Neuronal stem cell (in vitro differentiated cells): ENCODE results near the gene PTPRCAP.
A peak's percentile ranks its signal among the peaks of the same experiment; 100 is the strongest.

Source experiments
- DNase-seq: peaks from one replicate; pipeline ENCODE4 v3.0.0-alpha.2; 2013; ENCODE audit warnings: low spot score
- H2AFZ ChIP-seq: one replicate; pipeline ENCODE4 v1.6.1; 2013; ENCODE audit warnings: mild to moderate bottlenecking, low read length, inconsistent platforms
- H2AK5ac ChIP-seq: 2 replicates; pipeline ENCODE4 v1.6.1; 2013; ENCODE audit warnings: low read depth, mild to moderate bottlenecking, inconsistent platforms, low read length, moderate library complexity, mixed read lengths
- H2BK120ac ChIP-seq: 2 replicates; pipeline ENCODE4 v1.6.1; 2013; ENCODE audit warnings: low read depth, mild to moderate bottlenecking, inconsistent platforms, low read length, moderate library complexity, mixed read lengths
- H2BK12ac ChIP-seq: one replicate; pipeline ENCODE4 v1.6.1; 2013; ENCODE audit warnings: low read length, inconsistent platforms
- H2BK15ac ChIP-seq: 2 replicates; pipeline ENCODE4 v1.6.1; 2013; ENCODE audit warnings: mild to moderate bottlenecking, low read length, inconsistent platforms, mixed read lengths
- H2BK5ac ChIP-seq: one replicate; pipeline ENCODE4 v1.6.1; 2013; ENCODE audit warnings: inconsistent platforms, mild to moderate bottlenecking, low read length, moderate library complexity
- H3K14ac ChIP-seq: one replicate; pipeline ENCODE4 v1.6.1; 2013; ENCODE audit warnings: low read length, inconsistent platforms
- H3K18ac ChIP-seq: 2 replicates; pipeline ENCODE4 v1.6.1; 2013; ENCODE audit warnings: low read length, inconsistent platforms
- H3K23ac ChIP-seq: 2 replicates; pipeline ENCODE4 v1.6.1; 2013; ENCODE audit warnings: low read depth, mild to moderate bottlenecking, mixed read lengths, low read length, inconsistent platforms; ENCODE audit not compliant: poor library complexity
- H3K27ac ChIP-seq: replicated peaks from 3 replicates; pipeline ENCODE4 v1.5.1; 2013; ENCODE audit warnings: low read length, inconsistent platforms
- H3K27me3 ChIP-seq, 3 experiments: 2 replicates each; pipeline ENCODE4 v1.6.1; 2013; ENCODE audit warnings: low read length in 3 of 3, mild to moderate bottlenecking in 2 of 3, inconsistent platforms in 1 of 3, low read depth in 1 of 3, mixed read lengths in 1 of 3, moderate library complexity in 1 of 3; ENCODE audit not compliant: control insufficient read depth in 3 of 3, insufficient read depth in 3 of 3
- H3K36me3 ChIP-seq, 2 donors: replicated peaks in 1 of 2; 2 replicates each; pipeline ENCODE4 v1.6.1; 2013; ENCODE audit warnings: low read length in 2 of 2; ENCODE audit not compliant: control insufficient read depth in 2 of 2, insufficient read depth in 2 of 2
- H3K4ac ChIP-seq: 2 replicates; pipeline ENCODE4 v1.6.1; 2013; ENCODE audit warnings: inconsistent platforms, mild to moderate bottlenecking, low read length, moderate library complexity
- H3K4me1 ChIP-seq, 2 donors: 1 replicate in 1 of 2; 2 replicates in 1 of 2; pipeline ENCODE4 v1.6.1; 2013; ENCODE audit warnings: low read length in 2 of 2, low read depth in 1 of 2; ENCODE audit not compliant: control insufficient read depth in 2 of 2, insufficient read depth in 1 of 2
- H3K4me2 ChIP-seq: one replicate; pipeline ENCODE4 v1.6.1; 2013; ENCODE audit warnings: mild to moderate bottlenecking, low read length, inconsistent platforms; ENCODE audit not compliant: insufficient read depth, poor library complexity, severe bottlenecking
- H3K4me3 ChIP-seq, 2 donors: 2 replicates each; pipeline ENCODE4 v1.5.1; 2013; ENCODE audit warnings: low read length in 2 of 2, mild to moderate bottlenecking in 2 of 2, inconsistent platforms in 1 of 2, moderate library complexity in 1 of 2
- H3K79me1 ChIP-seq: one replicate; pipeline ENCODE4 v1.6.1; 2013; ENCODE audit warnings: low read depth, mild to moderate bottlenecking, inconsistent platforms, low read length, moderate library complexity
- H3K9ac ChIP-seq: one replicate; pipeline ENCODE4 v1.6.1; 2013; ENCODE audit warnings: mild to moderate bottlenecking, low read depth, low read length, inconsistent platforms; ENCODE audit not compliant: poor library complexity
- H3K9me3 ChIP-seq, 2 donors: replicated peaks in 1 of 2; 2 replicates each; pipeline versions ENCODE3 to v1.6.1; 2013; ENCODE audit warnings: low read length in 2 of 2, mild to moderate bottlenecking in 2 of 2, inconsistent platforms in 1 of 2, low read depth in 1 of 2, mixed read lengths in 1 of 2, moderate library complexity in 1 of 2; ENCODE audit not compliant: control insufficient read depth in 2 of 2, insufficient read depth in 1 of 2
- H4K8ac ChIP-seq: one replicate; pipeline ENCODE4 v1.6.1; 2013; ENCODE audit warnings: low read depth, mild to moderate bottlenecking, inconsistent platforms, low read length, moderate library complexity
- H4K91ac ChIP-seq: one replicate; pipeline ENCODE4 v1.6.1; 2013; ENCODE audit warnings: low read length, low read depth, mild to moderate bottlenecking, inconsistent platforms; ENCODE audit not compliant: poor library complexity
- WGBS, 2 donors: extraction: QIAGEN DNeasy Blood & Tissue Kit; methylation state at CpG; one replicate each; pipeline ENCODE4 v1.1.7; 2013; ENCODE audit warnings: missing lambda C conversion rate in 2 of 2, mixed read lengths in 1 of 2; ENCODE audit not compliant: insufficient read length in 2 of 2, insufficient replicate concordance in 1 of 2; ENCODE audit errors: extremely low coverage in 2 of 2; 5-methylcytosine and 5-hydroxymethylcytosine counted together

The PTPRCAP gene

DNA sequence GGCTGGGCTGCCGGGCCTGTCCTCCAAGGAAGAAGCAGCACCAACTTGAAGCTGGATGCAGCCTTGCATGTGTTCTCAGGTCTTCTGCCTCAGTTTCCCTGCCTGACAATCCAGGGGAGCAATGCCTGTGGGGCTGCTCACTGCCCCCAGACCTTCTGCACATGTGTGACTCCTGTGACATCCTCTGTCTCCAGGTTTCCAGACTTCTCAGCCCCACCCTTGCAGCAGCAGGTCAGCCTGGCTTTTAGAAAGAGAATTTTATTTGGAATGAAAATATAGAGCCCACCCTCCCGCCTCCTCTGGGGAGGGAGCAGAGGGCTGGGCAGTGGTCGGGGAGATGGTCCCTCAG lies 301 bp upstream of the PTPRCAP start:
- DNase-seq = no peak
- H3K14ac ChIP-seq = no peak overlapping the region
- no peak overlapping the region for H2AK5ac ChIP-seq
- H3K9ac ChIP-seq = no peak overlapping the region
- no CpG with 5 or more reads among the region's 3 CpGs for WGBS, 2 donors
- H3K36me3 ChIP-seq = peaks cover 38 to 79% of the 10 kb centered on the region in 2 donors
- no peak overlapping the region for H2AFZ ChIP-seq
- H2BK5ac ChIP-seq = no peak overlapping the region
- H3K4me3 ChIP-seq = no peak overlapping the region
- H3K4me1 ChIP-seq = peaks cover 2 to 3% of the 10 kb centered on the region in 2 donors
- H3K27ac ChIP-seq = no peak overlapping the region
- H3K9me3 ChIP-seq = no peaks in the 10 kb centered on the region
- H2BK120ac ChIP-seq = no peak overlapping the region
- no peak overlapping the region for H3K4ac ChIP-seq
- H3K79me1 ChIP-seq = peaks cover 7% of the 10 kb centered on the region
- H3K27me3 ChIP-seq = peaks cover 0 to 2% (median 0%) of the 10 kb centered on the region in 3 experiments
- H3K4me2 ChIP-seq = no peak overlapping the region
- no peak overlapping the region for H4K91ac ChIP-seq
- no peak overlapping the region for H4K8ac ChIP-seq
- no peak overlapping the region for H3K23ac ChIP-seq
- H3K18ac ChIP-seq = no peak overlapping the region
- H2BK12ac ChIP-seq = no peak overlapping the region
- no peak overlapping the region for H2BK15ac ChIP-seq

GRCh38 chr11:67436459-67437081 lies 912 bp downstream of the PTPRCAP start:
- Histone ChIP-seq H2AK5ac (no peak overlapping the region), H3K4ac (no peak overlapping the region), H2BK120ac (no peak overlapping the region), H3K36me3 (peaks cover 38 to 83% of the 10 kb centered on the region in 2 donors), H3K4me1 (no peaks in the 10 kb centered on the region), H3K4me2 (no peak overlapping the region), H2BK5ac (no peak overlapping the region), H3K4me3 (peak overlapping the region in 1 of 2 donors; percentile 15), H4K8ac (no peak overlapping the region), H2BK12ac (no peak overlapping the region), H3K27me3 (peaks cover 0 to 1% (median 0%) of the 10 kb centered on the region in 3 experiments), H4K91ac (no peak overlapping the region), H3K27ac (no peak overlapping the region), H2AFZ (no peak overlapping the region), H3K9ac (no peak overlapping the region), H3K9me3 (no peaks in the 10 kb centered on the region), H3K79me1 (peaks cover 2% of the 10 kb centered on the region), H3K14ac (no peak overlapping the region), H3K23ac (no peak overlapping the region), H2BK15ac (no peak overlapping the region), H3K18ac (no peak overlapping the region)
- no peak for DNase-seq
- no CpG with 5 or more reads among the region's 6 CpGs for WGBS, 2 donors

GRCh38 chr11:67435727-67436458 lies 1.6 kb downstream of the PTPRCAP start:
- DNase-seq = no peak
- H3K4ac ChIP-seq = no peak overlapping the region
- no peak overlapping the region for H4K8ac ChIP-seq
- no CpG with 5 or more reads among the region's 38 CpGs for WGBS, 2 donors
- no peak overlapping the region for H3K4me2 ChIP-seq
- H3K9ac ChIP-seq = peak overlapping the region; percentile 70
- peaks cover 0 to 1% (median 0%) of the 10 kb centered on the region in 3 experiments for H3K27me3 ChIP-seq
- H2AK5ac ChIP-seq = no peak overlapping the region
- H3K18ac ChIP-seq = no peak overlapping the region
- no peaks in the 10 kb centered on the region for H3K4me1 ChIP-seq
- H2BK5ac ChIP-seq = no peak overlapping the region
- peak overlapping the region; percentile 93 for H3K23ac ChIP-seq
- H3K36me3 ChIP-seq = peaks cover 38 to 82% of the 10 kb centered on the region in 2 donors
- no peak overlapping the region for H2BK15ac ChIP-seq
- no peak overlapping the region for H2AFZ ChIP-seq
- H3K4me3 ChIP-seq = peak overlapping the region in 1 of 2 donors; percentile 6
- H3K14ac ChIP-seq = no peak overlapping the region
- H2BK120ac ChIP-seq = no peak overlapping the region
- H3K27ac ChIP-seq = no peak overlapping the region
- H2BK12ac ChIP-seq = no peak overlapping the region
- peaks cover 2% of the 10 kb centered on the region for H3K79me1 ChIP-seq
- no peak overlapping the region for H4K91ac ChIP-seq
- no peaks in the 10 kb centered on the region for H3K9me3 ChIP-seq

- WGBS, 2 donors = no CpG with 5 or more reads among the region's 26 CpGs
- Histone ChIP-seq H3K4ac (no peak overlapping the region), H3K36me3 (peaks cover 39 to 79% of the 10 kb centered on the region in 2 donors), H2AFZ (no peak overlapping the region), H3K9me3 (no peaks in the 10 kb centered on the region), H2AK5ac (no peak overlapping the region), H3K4me3 (peak overlapping the region in 1 of 2 donors; percentile 6), H3K23ac (no peak overlapping the region), H2BK120ac (no peak overlapping the region), H3K9ac (no peak overlapping the region), H2BK12ac (no peak overlapping the region), H4K8ac (no peak overlapping the region), H3K14ac (no peak overlapping the region), H3K4me1 (no peaks in the 10 kb centered on the region), H3K27ac (no peak overlapping the region), H3K18ac (no peak overlapping the region), H4K91ac (no peak overlapping the region), H3K27me3 (peaks cover 0 to 1% (median 0%) of the 10 kb centered on the region in 3 experiments), H2BK15ac (no peak overlapping the region), H3K4me2 (no peak overlapping the region), H3K79me1 (peaks cover 2% of the 10 kb centered on the region), H2BK5ac (no peak overlapping the region)
- DNase-seq = no peak
These were observed 2.3 kb downstream of the PTPRCAP start for GRCh38 chr11:67435031-67435726.
